AG08395 (cell line): ENCODE measurements around the gene COPA.
A peak's percentile ranks its signal among the peaks of the same experiment; 100 is the strongest.

Experiments
- DNase-seq: peaks from one replicate; pipeline ENCODE4 v3.0.0; 2012; ENCODE audit warnings: mixed read lengths, low spot score

COPA gene

DNA sequence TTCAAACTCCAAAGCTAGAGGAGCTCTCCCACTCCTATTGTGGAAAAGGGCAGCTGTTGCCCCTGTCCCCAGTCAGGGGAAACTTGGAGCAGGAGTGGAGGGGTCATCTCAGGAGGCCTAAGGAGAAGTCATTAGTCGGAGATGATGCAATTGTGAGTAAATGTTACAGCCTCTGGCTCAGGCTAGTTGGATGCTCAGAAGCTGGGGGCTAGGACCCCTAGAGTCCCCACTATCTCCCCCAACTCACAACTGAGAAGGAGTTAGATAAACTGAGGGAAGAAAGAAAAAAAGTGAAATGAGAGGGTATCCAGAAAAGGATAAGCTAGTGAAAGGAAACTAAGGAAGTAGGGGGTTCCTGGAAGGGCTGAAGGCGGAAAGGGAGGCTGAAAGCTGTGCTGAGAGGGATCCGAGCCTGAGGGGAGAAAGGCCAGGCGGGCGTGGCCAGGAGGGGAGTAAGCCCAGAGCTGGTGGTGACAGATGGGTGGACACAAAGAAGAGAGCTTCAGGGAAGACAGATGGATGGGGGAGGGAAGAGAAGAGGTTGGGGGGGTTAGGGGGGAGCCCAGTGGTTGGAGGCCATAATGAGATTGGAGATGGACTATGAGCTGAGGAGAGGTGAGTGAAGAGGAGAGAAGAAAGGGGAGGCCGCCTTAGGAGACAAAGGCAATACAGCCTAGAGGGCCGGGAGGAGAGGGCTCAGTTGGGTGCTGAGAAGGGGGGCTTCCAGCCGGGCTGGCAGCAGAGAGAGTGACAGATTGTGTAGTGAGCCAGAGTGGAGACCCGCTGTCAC, 19.3 kb upstream of the COPA start:
- DNase-seq: no peak

DNA sequence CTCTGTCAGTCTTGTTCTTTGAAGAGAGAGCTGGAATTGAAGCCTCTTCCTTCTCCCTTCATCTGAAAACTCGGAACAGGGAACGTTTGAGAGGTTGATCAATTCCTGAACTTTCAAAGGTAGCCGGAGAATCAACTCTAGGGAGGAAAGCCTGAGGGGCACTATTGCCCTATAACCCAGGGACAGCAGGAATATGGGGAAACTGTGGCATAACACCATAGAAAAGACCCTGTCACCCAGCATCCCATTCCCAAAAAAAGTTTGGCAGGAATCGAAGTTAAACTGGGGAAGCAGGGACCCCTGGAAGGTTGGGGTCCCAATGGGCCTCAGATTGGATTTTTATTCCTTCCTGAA, 18.7 kb upstream of the COPA start:
- DNase-seq: no peak

DNA sequence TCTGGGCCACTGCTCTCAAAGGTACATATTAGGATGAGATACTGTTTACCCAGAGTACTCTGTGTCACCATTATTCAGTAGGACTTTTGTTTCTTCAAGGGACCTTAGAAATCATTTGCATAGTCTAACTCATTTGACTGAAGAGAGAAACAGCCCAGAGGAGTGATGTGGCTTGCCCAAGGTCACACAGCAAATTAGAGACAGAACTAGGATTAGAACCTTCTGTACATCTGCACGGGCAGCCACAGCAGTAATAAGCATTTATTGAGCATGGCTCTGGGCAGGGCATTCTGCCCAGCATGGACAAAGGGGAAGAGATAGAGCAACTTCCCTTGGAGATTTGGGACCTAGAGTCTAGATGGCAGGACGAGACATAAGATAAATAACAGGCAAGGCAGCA, 18.1 kb upstream of the COPA start:
- no peak for DNase-seq

DNA sequence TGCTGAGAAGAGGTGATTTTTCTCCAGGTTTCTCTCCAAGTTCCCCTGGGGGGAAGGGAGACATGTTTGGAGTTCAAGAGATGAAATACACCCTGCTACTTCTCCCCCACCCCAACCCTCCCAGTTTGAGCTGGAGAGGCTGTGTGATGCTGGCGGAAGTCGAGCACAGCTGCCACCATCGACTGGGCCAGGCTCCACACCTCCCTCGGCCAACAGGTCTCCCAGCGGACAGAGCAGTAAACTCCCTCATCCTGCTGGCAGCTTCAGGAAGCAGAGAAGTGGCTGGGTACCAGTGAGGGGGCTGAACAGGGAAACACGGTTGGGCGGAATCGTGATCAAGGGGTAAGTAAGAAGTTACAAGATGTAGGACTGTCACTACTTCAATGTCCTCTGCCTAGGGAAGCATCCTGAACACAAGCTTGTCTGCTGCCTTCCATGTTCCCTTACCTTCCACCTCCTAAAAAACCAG, 17.2 kb upstream of the COPA start:
- DNase-seq: no peak

DNA sequence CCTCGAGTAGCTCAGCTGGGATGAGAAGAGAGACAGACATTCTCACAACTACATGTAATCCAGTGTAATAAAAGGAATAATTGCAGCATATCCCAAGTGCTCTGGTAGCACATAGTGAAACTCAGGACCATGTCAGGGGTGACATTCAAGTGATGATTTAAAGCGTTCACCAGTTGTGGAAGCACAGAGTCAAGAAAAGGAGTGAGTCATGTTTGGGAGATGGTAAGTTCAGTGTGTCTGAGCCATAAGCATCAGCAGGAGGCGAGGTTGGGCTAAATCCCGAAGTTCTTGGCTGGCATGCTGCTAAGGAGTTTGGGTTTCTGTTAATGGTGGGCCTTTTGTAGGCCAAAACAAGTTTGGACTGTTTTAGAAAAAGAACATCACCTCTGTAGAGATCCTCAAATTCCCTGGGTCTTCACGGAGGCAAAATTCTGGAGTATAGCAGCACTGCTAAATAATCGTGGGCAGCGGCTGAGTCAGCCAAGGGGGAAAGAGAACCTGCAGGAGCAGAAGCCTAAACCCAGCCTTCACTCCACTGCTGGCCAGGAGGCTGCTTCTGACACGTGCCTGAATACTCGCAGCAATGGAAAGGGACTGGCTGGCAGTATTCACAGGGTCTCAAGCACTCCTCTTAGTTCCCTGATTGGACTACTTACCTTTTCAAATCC, 16.6 kb upstream of the COPA start:
- DNase-seq: no peak

DNA sequence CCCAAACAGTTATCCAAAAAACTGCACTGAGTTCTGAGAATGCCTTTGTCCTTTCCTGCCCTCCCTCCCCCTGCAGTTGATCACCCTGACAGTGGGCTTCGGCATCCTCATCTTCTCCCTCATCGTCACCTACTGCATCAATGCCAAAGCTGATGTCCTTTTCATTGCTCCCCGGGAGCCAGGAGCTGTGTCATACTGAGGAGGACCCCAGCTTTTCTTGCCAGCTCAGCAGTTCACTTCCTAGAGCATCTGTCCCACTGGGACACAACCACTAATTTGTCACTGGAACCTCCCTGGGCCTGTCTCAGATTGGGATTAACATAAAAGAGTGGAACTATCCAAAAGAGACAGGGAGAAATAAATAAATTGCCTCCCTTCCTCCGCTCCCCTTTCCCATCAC, 15.0 kb upstream of the COPA start:
- DNase-seq: no peak

DNA sequence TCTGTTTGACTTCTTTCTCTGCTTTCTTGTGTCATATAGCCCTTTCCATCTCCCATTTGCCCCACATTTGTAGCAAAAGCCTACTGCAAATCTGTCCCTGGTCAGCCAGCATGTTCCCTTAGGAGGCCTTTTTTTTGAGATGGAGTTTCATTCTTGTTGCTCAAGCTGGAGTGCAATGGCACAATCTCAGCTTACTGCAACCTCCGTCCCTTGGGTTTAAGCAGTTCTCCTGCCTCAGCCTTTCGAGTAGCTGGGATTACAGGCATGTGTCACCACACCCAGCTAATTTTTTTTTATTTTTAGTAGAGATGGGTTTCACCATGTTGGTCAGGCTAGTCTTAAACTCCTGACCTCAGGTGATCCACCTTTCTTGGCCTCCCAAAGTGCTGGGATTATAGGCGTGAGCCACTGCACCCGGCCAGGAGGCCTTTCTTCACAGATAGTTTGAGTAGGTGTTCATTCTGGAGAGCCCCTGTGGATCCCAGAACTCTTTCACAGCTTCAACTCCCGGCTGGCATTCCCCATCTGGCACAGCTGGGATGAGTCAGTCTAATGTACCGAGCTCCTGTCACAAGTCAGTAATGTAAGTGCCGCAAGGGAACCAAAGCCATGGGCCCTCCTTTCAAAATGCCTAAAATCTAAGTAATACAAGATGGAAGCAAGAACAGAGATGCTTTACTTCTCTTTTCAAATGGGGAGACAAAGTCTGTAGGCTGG, 14.4 kb upstream of the COPA start:
- peak; percentile 69 for DNase-seq

DNA sequence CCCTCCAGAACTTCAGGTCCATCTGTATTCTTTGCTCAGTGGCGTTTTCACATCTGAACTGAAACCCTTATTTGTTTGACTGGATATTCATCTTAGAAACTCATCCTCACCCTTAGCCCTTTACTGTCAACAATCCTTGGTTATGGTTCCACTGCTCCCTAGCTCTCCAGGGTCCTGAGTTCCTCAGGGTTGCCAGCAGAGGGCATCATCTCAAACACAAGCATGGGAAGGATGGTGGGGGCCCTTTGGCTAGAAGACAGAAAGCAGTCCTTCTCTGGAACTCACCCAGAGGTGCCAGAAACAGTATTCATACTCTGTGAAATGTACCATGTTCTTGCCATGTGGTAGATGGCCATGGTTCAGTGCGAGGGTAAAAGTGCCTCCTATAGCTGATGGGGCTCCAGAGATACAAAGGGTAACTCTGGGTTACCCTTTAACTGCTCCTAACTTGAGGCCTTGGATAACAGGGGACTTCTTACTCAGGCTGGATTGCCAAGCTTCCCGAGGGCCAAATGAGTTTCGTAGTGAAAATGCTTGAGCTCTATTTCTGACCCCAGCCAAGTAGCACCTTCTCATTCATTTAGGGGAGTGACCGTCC, 11.4 kb upstream of the COPA start:
- peak; percentile 40 for DNase-seq

DNA sequence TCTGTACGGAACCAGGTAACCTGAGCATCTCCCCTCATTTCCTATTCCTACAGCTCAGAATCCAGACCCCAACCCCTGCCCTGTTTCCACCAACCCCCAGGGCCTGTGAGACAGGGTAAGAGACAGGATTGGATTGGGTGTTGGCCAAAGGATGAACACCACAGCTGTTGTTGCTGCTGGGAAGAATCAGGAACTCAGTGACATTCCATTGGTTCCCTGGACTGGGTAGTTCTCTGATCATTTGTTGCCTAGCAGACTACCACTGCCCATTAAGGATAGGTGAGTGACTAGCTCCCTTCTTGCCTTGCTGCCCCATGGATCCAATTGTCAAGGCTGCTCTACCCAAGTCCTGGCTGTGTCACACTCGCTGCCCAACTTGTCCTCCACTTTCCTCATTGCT, 10.2 kb upstream of the COPA start:
- DNase-seq: peak; percentile 25

DNA sequence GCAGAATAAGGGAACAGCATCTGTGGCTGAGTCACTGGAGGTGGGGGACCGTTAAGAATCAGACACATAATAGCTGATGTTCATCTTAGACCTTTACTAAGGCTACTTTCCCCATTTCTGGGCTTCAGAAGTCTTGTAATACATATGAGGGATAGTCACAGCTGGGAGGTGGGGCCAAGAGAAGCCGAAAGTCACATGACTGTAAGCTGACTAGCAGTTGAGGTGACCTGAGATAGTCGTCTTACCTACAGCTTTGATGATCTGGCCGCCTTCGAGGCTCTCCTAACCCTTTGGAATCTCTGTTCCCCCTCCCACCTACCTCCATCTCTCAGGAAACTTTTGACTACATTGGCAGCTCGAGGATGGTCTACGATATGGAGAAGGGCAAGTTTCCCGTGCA, 9.5 kb upstream of the COPA start:
- DNase-seq: no peak

DNA sequence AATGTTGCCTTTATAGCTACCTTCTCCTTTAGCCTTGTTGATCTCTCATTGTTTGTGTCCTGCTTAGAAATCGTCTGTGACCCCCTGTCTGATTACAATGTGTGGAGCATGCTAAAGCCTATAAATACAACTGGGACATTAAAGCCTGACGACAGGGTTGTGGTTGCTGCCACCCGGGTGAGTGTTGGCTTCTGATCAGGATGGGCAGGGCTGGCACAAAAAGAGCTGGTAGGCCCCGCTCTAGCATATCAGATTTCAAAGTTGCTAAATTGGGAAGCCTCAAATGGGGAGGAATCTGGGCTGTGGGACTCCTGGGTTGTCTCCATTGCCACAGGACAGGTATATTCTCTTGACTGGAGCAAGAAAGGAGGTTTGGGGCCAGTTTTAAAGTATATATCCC, 8.6 kb upstream of the COPA start:
- DNase-seq: no peak

DNA sequence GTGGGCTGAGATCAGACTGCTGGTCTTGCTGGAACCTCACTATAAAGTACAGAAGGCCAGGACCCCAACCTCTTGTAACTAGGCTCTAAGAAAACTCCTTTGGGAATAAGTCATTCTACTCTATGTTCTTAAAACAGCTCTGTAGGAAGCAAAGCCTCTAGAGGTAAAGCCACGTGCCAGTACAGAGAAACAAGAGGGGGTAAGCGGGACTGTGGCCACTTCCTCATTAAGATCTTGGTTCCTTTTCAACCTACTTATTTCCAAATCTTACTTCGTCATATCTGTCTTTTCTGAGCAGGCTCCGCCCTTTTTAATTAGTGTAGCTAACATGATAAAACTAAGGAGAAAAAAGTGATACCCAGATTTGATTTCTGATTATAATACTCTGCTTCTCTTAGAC, 3.9 kb upstream of the COPA start:
- DNase-seq: no peak

DNA sequence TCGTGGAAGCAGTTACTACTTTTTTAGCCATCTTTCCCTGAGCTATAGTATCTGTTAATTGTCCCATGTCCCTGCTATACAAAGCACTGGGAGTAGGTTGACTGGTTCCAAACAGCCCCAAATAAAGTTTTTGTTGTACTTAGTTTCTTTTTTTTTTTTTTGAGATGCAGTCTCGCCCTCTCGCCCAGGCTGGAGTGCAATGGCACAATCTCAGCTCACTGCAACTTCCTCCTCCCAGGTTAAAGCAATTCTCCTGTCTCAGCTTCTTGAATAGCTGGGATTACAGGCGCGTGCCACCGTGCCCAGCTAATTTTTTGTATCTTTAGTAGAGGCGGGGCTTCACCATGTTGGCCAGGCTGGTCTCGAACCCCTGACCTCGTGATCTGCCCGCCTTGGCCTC, 3.4 kb upstream of the COPA start:
- DNase-seq: no peak

DNA sequence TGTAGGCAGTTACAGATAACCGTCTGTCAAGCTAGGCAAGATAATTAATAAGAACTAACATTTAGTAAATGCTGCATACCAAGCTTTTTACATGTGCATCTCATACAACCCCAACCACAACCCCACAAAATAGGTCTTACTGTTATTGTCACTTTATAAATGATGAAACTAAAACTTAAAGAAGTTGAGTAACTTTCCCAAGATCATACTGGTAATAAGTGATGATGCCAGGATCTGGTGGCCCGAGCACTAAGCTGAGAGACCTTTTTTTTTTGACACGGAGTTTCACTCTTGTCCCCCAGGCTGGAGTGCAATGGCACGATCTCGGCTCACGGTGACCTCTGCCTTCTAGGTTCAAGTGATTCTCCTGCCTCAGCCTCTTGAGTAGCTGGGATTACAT, 1.9 kb upstream of the COPA start:
- no peak for DNase-seq

DNA sequence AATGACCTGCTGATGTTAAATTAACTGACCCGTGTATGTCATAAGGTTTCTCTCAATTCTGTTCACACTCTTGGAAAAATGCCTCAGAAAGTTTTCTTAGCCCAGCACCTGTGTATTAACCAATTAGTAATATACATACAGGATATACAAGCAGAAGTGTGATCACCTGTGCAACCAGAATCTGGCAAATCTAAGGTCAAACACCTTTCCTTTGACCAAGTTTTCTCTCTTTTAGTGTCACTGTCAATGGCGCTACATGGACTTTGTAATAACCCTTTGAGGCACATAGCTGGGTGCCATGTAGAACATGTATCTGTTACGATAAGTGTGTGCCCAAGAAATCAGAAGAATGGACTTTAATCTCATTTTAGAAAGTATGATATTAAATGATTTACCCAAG, 1.2 kb upstream of the COPA start:
- no peak for DNase-seq

DNA sequence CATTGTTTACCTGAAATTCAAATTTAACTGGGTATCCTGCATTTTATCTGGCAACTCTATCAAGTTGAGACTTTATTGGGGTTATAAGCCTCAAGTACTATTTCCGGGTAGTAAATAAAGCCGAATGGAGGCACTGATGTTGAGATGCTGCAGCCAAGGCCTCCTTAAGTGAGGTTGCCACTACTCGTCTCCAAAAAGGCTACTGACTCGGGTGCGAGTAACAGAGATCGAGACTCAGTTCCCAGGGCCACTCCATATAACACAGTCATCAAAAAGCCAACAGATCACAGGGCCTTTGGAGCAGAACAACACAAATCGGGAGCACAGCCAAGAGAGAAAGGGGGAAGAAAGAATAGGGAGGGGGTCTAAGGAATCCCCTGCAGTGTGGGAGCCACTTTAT, 524 bp downstream of the COPA start:
- DNase-seq: peak; percentile 12

DNA sequence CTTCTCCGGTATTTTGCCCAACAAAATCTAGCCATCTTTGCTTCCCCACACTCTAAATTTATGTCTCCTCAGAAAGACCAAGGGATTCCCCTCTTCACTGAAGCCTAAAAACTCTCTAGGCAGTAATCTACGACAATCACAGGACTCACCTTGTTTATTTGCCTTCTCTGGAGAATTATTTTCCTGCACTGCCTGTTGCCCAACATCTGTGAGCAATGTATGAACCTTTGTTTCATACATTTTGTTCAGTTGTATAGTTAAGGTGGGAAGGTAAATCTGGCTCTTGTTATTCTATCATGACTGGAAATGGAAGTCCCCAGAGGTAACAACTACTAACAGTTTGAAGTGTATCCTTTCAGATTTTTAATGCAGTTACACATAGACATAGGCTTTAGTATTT, 2.2 kb downstream of the COPA start:
- DNase-seq: no peak

DNA sequence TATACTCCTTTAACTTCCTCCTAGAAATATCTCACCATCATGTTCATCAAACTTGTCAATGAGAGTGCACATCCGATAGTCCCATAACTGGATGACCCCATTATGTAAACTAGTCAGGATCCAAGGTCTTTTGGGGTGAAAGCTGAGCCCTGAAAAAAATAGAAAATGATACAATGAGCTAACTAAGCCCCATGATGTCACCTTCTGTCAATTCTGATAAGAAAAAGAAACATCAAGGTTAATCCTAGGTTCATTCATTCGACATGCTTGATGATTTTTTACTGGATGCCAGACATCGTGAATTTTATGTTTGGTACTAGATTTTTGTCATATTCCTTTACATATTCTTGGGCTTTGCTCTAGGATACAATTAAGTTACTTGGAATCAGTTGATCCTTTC, 2.9 kb downstream of the COPA start:
- no peak for DNase-seq

DNA sequence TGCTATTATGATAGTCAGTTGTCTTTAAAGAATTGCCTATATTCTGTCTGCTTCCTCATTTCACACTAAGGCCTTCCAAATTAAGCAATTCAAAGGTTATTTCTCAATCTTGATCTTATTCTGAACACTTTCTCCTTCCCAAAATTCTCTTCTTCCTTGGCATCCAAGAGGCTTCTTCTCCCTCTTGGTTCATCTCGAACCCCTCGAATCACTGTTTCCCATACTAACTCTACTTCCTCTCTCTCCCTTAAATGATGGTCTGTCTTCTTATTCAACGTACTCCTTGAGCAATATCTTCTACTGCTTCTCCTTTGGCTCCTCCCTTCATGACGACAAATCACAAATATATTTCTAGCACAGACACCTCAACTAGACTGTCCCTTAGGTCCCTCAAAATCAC, 4.5 kb downstream of the COPA start:
- no peak for DNase-seq

DNA sequence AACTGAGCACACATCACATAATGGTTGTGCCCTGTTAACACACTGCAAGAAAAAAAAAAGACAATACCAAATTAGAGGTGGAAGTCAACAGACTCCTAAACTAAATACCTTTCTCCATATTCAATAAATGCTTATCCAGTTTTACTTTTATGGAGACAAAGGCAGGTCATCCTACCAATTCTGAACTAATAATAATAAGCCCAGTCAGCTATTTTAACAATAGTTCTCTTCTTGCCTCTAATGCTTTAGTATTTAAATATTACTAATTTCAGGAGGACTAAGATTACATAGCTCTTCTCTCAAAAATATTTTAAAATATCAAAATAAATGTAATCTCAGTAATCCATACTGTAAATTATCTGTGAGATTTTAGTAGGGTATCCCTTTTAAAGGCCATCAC, 10.5 kb downstream of the COPA start:
- DNase-seq: no peak

DNA sequence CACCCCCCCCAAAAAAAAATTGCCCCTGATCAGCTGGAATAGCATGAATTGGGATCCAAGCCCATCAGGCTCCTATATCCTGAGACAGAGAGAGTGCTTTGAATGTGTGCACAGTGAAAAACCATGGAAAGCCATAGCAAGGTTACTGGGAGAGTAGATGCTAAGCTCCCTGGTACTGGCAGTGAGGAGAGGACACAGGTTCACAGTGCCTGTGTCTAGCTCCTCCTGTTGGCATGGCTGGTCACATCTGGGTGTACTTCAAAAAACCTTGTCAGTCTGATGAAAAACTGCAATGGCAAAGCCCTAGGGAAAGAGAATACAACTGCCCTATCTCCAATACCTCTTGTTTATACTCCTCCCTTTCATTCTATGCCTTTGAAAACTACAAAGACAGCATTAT, 12.9 kb downstream of the COPA start:
- DNase-seq: no peak

DNA sequence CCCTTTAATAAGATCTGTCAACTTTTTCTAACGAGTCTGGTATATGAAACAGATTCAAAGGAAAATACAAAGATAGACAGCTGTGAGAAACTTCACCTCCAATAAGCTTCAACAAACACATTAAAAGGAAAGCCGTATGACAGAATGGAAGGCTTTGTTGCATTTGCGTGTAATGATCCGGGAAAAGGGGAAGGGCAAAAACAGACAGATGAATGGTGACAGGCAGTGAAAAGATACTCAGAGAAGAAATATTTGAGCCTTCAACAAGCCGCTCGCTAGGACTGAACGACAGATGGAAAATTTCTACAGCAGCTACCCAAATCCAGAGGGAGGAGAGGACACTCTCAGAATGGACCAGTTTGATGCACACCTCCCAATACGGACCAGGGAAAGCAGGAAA, 14.9 kb downstream of the COPA start:
- no peak for DNase-seq

DNA sequence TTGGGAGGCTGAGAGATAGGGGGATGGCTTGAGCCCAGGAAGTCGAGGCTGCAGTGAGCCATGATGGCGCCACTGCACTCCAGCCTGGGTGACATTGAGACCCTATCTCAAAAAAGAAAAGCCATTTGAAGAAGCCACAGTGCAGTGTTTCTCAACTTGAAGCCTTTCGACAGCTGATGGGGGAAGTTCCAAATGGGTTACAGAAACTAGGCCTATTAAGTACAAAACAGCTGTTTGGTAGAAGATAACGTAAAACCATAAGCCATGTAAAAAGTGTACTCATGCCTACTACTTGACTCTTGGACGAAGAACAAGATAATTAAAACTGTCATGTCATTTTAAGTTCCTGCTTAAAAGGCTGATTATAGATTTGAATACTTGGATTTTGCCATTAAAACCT, 16.6 kb downstream of the COPA start:
- no peak for DNase-seq
